HG03342 (cell line): ENCODE results near the gene JARID2.
"Not testable (repeated sequence)": the region's sequence is repeated elsewhere in the genome, so short reads cannot be mapped to it uniquely, and the experiment has no call there.

Experiments used
- ATAC-seq: cut with Tn5 transposase; IDR thresholded peaks from one replicate; pipeline ENCODE4 v1.9.1; 2021; ENCODE audit warnings: mild to moderate bottlenecking, moderate library complexity; ENCODE audit not compliant: unreplicated experiment

JARID2 gene

DNA sequence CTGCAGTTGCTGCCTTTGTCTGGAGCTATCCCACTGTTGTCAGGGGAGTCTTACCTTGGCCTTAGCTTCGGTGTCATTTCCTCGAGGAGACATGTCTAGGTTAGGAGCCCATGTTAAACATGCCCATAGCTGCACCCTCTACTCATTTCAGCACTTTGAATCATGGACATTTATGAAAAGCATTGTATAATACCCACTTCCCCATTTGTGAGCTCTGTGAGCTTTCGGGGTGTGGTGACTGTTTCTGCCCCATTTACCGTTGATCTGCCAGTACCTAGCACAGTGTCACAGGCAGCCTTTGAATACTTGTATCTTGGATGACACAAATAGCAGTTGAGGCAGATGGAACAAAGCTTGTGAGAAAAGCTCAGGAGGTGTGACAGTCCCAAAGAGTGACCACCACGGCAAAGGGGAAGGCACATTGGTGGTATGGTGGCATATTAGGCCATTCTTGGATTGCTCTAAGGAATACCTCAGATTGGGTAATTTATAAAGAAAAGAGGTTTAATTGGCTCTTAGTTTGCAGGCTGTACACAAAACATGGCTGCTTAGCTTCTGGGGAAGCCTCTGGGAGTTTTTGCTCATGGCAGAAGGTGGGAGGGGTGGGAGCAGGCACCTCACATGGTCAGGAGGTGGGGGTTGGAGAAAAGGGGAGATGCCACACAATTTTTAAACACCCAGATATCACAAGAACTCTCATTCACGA, 42.0 kb downstream of the JARID2 start:
- ATAC-seq = peak; percentile 96

- no peak for ATAC-seq
Observed at GRCh38 chr6:15288856-15289255, 43.0 kb downstream of the JARID2 start.

DNA sequence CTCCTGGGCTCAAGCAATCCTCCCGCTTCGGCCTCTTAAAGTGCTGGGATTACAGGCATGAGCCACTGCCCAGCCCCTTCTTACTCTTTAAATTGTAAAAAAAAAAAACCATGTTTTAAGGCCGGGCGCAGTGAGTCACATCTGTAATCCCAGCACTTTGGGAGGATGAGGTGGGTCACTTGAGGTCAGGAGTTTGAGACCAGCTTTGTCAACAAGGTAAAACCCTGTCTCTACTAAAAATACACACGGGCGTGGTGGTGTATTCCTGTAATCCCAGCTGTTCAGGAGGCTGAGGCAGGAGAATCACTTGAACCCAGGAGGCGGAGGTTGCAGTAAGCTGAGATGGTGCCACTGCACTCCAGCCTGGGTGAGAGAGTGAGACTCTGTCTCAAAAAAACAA, 43.6 kb downstream of the JARID2 start:
- ATAC-seq = not testable (repeated sequence)

- ATAC-seq = no peak
Observed at GRCh38 chr6:15290067-15290680, 44.3 kb downstream of the JARID2 start.

- ATAC-seq = no peak
Observed at GRCh38 chr6:15290962-15291704, 45.3 kb downstream of the JARID2 start.

- ATAC-seq = no peak
Observed at GRCh38 chr6:15292721-15293302, 46.9 kb downstream of the JARID2 start.

GRCh38 chr6:15293674-15294073, 47.8 kb downstream of the JARID2 start:
- ATAC-seq = no peak

DNA sequence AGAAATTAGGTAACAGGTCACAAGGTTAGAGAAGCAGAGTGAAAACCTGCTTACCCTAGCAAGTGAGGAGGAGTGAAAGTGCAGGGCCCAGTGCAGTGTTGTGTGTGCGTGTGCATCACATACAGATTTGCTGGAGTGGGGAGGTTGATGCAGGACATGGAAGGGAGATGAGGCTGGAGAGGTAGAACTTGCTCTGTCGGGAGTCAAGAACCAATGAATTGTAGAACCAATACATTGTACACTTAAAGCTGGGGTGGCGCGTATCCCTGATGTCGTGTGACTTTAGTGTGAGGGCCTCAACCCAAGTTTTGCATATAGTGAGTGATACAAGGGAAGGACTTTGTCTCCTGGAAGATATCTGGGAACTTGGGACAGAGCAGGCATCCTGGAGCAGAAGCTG, 48.6 kb downstream of the JARID2 start:
- ATAC-seq = no peak

- no peak for ATAC-seq
Observed at GRCh38 chr6:15296249-15296648, 50.4 kb downstream of the JARID2 start.

DNA sequence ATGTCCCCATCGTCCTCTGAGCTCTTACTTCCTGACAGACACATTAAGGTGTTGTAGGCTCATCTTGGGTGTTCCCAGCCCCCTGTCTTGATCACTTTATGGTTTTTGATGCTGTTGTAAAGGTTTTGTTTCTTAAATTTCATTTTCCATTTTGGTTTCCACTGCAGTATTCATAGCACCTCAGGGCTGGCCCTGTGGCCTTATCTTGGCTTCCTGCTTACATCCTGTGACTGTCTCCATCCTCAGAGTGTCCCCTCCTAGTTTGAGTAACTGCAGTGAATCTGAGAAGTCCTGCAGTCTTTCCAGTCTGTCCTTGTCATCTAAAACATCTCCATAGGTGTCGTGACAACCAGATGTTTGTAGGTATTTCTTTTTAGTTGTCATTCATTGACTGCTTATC, 50.9 kb downstream of the JARID2 start:
- ATAC-seq = no peak

- not testable (repeated sequence) for ATAC-seq
Observed at GRCh38 chr6:15297167-15297566, 51.3 kb downstream of the JARID2 start.

DNA sequence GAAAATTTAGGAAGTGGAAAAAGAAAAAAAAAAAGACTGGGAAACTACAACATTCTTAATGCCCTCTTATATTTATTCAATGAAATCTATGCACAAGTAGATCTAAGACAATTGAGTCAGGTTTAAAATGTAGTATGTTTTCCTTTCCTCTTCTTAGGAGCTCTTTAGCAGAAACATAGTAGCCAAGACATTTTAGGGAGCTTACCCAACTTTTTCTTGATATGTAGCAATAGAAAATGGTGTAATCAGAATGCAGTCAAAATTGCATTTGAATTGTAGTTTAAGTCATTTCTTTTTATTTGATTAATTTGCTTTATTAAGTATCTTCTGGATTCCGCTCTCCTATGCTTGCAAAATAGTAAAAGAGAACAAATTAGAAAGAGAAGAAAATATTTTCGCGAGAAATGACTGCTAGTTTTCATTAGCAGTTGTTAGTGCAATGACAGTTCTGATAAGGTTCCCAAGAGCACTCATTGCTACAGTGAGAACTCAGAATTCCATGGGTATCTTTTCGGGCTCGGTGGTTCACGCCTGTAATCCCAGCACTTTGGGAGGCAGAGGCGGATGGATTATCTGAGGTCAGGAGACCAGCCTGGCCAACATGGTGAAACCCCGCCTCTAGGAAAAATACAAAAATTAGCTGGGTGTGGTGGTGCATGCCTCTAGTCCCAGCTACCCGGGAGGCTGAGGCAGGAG, 52.2 kb downstream of the JARID2 start:
- no peak for ATAC-seq

- peak; percentile 87 for ATAC-seq
Observed at GRCh38 chr6:15299430-15300131, 53.7 kb downstream of the JARID2 start.

DNA sequence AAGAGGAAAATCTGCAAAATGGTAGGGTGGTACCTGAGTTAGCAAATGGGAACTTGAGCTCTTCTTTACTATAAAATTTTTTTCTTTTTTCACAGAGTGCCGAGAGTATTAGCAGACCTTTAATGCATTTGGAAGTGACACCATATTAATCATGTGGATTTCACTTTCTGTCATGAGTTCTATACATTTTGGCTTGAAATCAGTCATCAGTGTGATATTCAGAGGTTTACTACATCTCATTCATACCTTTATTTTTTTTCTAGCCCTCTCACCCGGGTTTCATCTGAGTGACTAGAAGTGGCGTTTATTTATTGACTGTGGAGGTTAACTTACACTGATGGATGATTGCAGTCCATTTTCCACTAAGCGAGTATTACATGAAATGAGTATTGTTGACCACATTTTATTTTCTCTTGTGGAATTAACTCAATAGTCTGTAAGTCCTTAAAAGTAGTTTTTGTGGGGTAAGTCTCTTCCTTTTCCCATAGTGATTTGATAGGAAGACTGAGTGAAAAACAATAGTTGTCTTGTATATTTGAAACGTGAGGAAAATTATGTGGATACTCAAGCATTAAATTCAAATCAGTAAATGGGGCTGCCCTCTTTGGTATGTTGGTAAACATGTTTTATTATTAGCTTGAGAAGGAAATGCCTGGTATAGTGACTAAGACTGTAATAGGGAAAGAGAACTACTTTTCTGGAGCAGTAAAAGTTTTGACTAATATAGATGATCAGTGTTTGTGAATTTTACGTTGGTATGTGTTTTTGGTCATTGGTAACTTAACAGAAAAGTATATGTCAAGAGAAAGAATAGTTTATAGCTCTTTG, 55.5 kb downstream of the JARID2 start:
- no peak for ATAC-seq

- ATAC-seq = no peak
Observed at GRCh38 chr6:15303162-15303919, 57.5 kb downstream of the JARID2 start.

GRCh38 chr6:15303920-15304291, 58.0 kb downstream of the JARID2 start:
- no peak for ATAC-seq

- no peak for ATAC-seq
Observed at GRCh38 chr6:15304337-15305042, 58.6 kb downstream of the JARID2 start.

GRCh38 chr6:15305496-15305895, 59.6 kb downstream of the JARID2 start:
- ATAC-seq = peak; percentile 51
